Glutamatergic neuron (in vitro differentiated cells): Measurements from ENCODE around the gene GPC6. TPM values are rescaled to one million over a fixed set of nuclear protein-coding genes. Genes with fewer than 3 reads are reported as not detected.

Source experiments
- DNase-seq: peaks from one replicate; pipeline ENCODE4 v3.0.0; 2022
- H3K27ac Mint-ChIP-seq: one replicate; pipeline ENCODE4 v1.8.0; 2020; ENCODE audit warnings: mild to moderate bottlenecking, mixed read lengths, inconsistent platforms; ENCODE audit not compliant: unreplicated experiment
- H3K27me3 Mint-ChIP-seq: one replicate; pipeline ENCODE4 v1.8.0; 2020; ENCODE audit warnings: mild to moderate bottlenecking, moderate library complexity, mixed read lengths, inconsistent platforms; ENCODE audit not compliant: unreplicated experiment
- H3K36me3 Mint-ChIP-seq: one replicate; pipeline ENCODE4 v1.8.0; 2020; ENCODE audit warnings: mild to moderate bottlenecking, mixed read lengths, inconsistent platforms; ENCODE audit not compliant: unreplicated experiment
- H3K4me1 Mint-ChIP-seq: one replicate; pipeline ENCODE4 v1.8.0; 2020; ENCODE audit warnings: mild to moderate bottlenecking, low read depth, mixed read lengths, inconsistent platforms; ENCODE audit not compliant: unreplicated experiment
- H3K4me3 Mint-ChIP-seq: one replicate; pipeline ENCODE4 v1.8.0; 2020; ENCODE audit warnings: mild to moderate bottlenecking, mixed read lengths, inconsistent platforms; ENCODE audit not compliant: unreplicated experiment
- H3K9me3 Mint-ChIP-seq: one replicate; pipeline ENCODE4 v1.8.0; 2020; ENCODE audit warnings: mild to moderate bottlenecking, moderate library complexity, mixed read lengths, inconsistent platforms; ENCODE audit not compliant: unreplicated experiment
- total RNA-seq: library from RNA; stranded (reverse); fragmentation: NEBNext Ultra II Directional; extraction: Animal tissue kit (Norgen Biotek cat#: 25700); gene quantifications from one replicate; pipeline ENCODE4 v1.2.1, GENCODE V29; 2021; ENCODE audit not compliant: unreplicated experiment
- TF ChIP-seq, protein P1 (sequence below): fragments of 200-600 bp; sonication (generic); IDR thresholded peaks from one replicate; pipeline ENCODE4 v1.5.0; 2021; ENCODE audit not compliant: partially characterized antibody, unreplicated experiment

Gene GPC6
- total RNA-seq, 1 donor from 2014 or later, result 11.8 TPM

GRCh38 chr13:93420206-93420605, 193.6 kb downstream of the GPC6 start:
- no peaks in the 10 kb centered on the region for H3K36me3 Mint-ChIP-seq
- DNase-seq, result no peak
- no peaks in the 10 kb centered on the region for H3K27me3 Mint-ChIP-seq

GRCh38 chr13:93420887-93421286, 194.3 kb downstream of the GPC6 start:
- Mint-ChIP-seq H3K4me1 (peaks cover 24% of the 10 kb centered on the region), H3K9me3 (peaks cover 5% of the 10 kb centered on the region), H3K36me3 (no peaks in the 10 kb centered on the region), H3K27me3 (no peaks in the 10 kb centered on the region), H3K27ac (peak overlapping the region; percentile 75), H3K4me3 (peak overlapping the region; percentile 44)
- DNase-seq, result peak; percentile 27
- TF ChIP-seq, protein P1, sequence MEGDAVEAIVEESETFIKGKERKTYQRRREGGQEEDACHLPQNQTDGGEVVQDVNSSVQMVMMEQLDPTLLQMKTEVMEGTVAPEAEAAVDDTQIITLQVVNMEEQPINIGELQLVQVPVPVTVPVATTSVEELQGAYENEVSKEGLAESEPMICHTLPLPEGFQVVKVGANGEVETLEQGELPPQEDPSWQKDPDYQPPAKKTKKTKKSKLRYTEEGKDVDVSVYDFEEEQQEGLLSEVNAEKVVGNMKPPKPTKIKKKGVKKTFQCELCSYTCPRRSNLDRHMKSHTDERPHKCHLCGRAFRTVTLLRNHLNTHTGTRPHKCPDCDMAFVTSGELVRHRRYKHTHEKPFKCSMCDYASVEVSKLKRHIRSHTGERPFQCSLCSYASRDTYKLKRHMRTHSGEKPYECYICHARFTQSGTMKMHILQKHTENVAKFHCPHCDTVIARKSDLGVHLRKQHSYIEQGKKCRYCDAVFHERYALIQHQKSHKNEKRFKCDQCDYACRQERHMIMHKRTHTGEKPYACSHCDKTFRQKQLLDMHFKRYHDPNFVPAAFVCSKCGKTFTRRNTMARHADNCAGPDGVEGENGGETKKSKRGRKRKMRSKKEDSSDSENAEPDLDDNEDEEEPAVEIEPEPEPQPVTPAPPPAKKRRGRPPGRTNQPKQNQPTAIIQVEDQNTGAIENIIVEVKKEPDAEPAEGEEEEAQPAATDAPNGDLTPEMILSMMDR, result no peak

More at GRCh38 chr13:93420206-93420605, 193.6 kb downstream of the GPC6 start:
- Mint-ChIP-seq H3K4me1 (peaks cover 24% of the 10 kb centered on the region), H3K27ac (peak overlapping the region; percentile 9), H3K4me3 (no peak overlapping the region), H3K9me3 (peaks cover 5% of the 10 kb centered on the region)
- TF ChIP-seq, protein P1, result no peak

DNA sequence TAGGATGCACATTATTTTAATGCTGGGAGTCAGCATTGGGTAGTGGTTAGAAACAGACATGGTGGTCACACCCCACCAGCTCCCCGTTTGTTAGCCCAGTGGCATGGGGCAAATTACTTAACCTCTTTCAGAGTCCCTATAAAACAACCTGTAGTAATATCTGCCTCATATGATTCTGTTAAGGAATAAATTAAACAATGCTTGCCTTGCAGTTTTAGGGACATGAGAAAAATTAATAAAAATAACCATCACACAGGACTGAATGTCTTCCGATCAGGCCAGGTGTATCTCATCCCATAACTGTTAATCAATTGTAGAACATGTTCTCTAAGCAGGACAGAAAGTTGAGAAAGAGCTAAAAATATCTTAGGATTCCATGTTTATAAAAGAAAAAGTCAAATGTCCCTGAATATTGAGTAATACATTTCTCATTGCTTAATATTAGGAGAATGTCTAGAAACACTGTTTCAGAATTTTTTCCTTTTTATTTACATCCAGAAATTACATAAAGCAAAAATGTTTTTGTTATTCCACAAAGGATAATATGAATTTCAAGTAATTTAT, 196.5 kb downstream of the GPC6 start:
- no peak for DNase-seq
- peaks cover 19% of the 10 kb centered on the region for H3K4me1 Mint-ChIP-seq
- H3K9me3 Mint-ChIP-seq, result peaks cover 5% of the 10 kb centered on the region
- H3K36me3 Mint-ChIP-seq, result no peaks in the 10 kb centered on the region
- no peak overlapping the region for H3K4me3 Mint-ChIP-seq
- H3K27ac Mint-ChIP-seq, result no peak overlapping the region
- TF ChIP-seq, protein P1, result no peak
- H3K27me3 Mint-ChIP-seq, result peaks cover 1% of the 10 kb centered on the region

DNA sequence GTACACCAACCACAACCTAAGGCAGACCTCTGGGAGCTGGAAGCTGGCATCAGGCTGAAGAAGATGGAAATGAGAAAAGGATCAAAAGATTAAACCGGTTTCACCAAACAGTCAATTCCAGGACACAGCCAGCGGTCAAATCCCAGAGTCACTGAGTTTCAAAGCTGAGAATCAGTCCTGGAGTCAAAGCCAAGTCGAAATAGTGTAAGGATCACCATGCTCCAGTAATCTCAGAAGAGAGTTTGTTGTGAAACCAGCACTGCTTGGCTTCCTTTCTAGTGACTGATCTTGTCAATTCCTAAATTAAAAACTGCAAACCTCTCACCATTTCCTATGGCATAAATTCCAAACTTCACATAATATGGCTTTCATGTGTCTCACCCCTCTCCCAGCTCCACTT, 198.8 kb downstream of the GPC6 start:
- Mint-ChIP-seq H3K27ac (no peak overlapping the region), H3K36me3 (no peaks in the 10 kb centered on the region), H3K27me3 (peaks cover 1% of the 10 kb centered on the region), H3K9me3 (peaks cover 2% of the 10 kb centered on the region), H3K4me3 (no peak overlapping the region), H3K4me1 (peaks cover 15% of the 10 kb centered on the region)
- no peak for DNase-seq
- TF ChIP-seq, protein P1, result no peak

- TF ChIP-seq, protein P1, result no peak
- Mint-ChIP-seq H3K27me3 (peaks cover 4% of the 10 kb centered on the region), H3K27ac (no peak overlapping the region), H3K4me1 (peaks cover 14% of the 10 kb centered on the region), H3K4me3 (no peak overlapping the region), H3K9me3 (peaks cover 2% of the 10 kb centered on the region), H3K36me3 (no peaks in the 10 kb centered on the region)
- DNase-seq, result no peak
Observed at GRCh38 chr13:93430381-93430780, 203.8 kb downstream of the GPC6 start.
